ENCODE data around the gene SMTN. TPM values are rescaled to one million over a fixed set of nuclear protein-coding genes. Genes with fewer than 3 reads are reported as not detected.

Gene SMTN
- total RNA-seq, 4 donors from 2014 or later = 173 to 294 (median 253) TPM

DNA sequence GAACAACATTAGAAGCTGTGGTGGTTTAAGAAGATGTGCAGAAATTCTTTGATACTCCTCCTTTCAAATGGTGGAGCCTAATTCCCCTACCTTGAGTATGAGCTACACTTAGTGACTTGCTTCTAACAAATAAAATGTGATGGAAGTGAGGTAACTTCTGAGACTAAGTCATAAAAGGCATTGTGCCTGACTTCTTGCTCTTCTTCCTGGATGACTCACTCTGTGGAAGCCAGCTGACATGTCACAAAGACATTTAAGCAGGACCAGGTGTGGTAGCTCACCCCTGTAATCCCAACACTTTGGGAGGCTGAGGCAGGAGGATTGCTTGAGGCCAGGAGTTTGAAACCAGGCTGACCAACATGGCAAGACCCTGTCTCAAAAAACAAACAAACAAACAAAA is 63.1 kb downstream of the SMTN start:
- no peak overlapping the region for H3K27ac ChIP-seq
- no peak for DNase-seq (ENCODE audit: low spot score in 2 of 2)
- peaks cover 0 to 12% of the 10 kb centered on the region in 2 donors for H3K27me3 ChIP-seq
- no peaks in the 10 kb centered on the region for H3K9me3 ChIP-seq
- peaks cover 0 to 11% (median 0%) of the 10 kb centered on the region in 4 donors for H3K4me1 ChIP-seq
- TF ChIP-seq, protein P1, sequence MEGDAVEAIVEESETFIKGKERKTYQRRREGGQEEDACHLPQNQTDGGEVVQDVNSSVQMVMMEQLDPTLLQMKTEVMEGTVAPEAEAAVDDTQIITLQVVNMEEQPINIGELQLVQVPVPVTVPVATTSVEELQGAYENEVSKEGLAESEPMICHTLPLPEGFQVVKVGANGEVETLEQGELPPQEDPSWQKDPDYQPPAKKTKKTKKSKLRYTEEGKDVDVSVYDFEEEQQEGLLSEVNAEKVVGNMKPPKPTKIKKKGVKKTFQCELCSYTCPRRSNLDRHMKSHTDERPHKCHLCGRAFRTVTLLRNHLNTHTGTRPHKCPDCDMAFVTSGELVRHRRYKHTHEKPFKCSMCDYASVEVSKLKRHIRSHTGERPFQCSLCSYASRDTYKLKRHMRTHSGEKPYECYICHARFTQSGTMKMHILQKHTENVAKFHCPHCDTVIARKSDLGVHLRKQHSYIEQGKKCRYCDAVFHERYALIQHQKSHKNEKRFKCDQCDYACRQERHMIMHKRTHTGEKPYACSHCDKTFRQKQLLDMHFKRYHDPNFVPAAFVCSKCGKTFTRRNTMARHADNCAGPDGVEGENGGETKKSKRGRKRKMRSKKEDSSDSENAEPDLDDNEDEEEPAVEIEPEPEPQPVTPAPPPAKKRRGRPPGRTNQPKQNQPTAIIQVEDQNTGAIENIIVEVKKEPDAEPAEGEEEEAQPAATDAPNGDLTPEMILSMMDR (IDR thresholded peaks at IDR 0.05) = no peak
- no peak for TF ChIP-seq EP300 (IDR thresholded peaks at IDR 0.05)
- no peak for TF ChIP-seq POLR2A (IDR thresholded peaks at IDR 0.05)
- H3K36me3 ChIP-seq = no peaks in the 10 kb centered on the region
- no peak overlapping the region for H3K4me3 ChIP-seq

GRCh38 chr22:31148488-31148887 is 67.4 kb downstream of the SMTN start:
- no peak for TF ChIP-seq POLR2A (IDR thresholded peaks at IDR 0.05)
- H3K4me1 ChIP-seq = peaks cover 0 to 13% (median 0%) of the 10 kb centered on the region in 4 donors
- peak overlapping the region in 3 of 4 donors; percentile 33 to 80 (median 57) for H3K27ac ChIP-seq
- H3K4me3 ChIP-seq = no peak overlapping the region
- DNase-seq (ENCODE audit: low spot score in 2 of 2) = no peak
- no peaks in the 10 kb centered on the region for H3K27me3 ChIP-seq
- H3K9me3 ChIP-seq = no peaks in the 10 kb centered on the region
- no peaks in the 10 kb centered on the region for H3K36me3 ChIP-seq
- WGBS, 2 donors = 79% methylated on average over 1 of the region's 1 CpG

GRCh38 chr22:31148953-31149627 is 68.0 kb downstream of the SMTN start:
- peak in 1 of 2 donors; percentile 53 for DNase-seq (ENCODE audit: low spot score in 2 of 2)

GRCh38 chr22:31150615-31151014 is 69.5 kb downstream of the SMTN start:
- Histone ChIP-seq H3K4me3 (no peak overlapping the region), H3K27me3 (no peaks in the 10 kb centered on the region), H3K36me3 (no peaks in the 10 kb centered on the region), H3K27ac (no peak overlapping the region), H3K9me3 (no peaks in the 10 kb centered on the region), H3K4me1 (peaks cover 0 to 25% (median 8%) of the 10 kb centered on the region in 4 donors)
- DNase-seq (ENCODE audit: low spot score in 2 of 2) = no peak
- no peak for TF ChIP-seq POLR2A (IDR thresholded peaks at IDR 0.05)
- TF ChIP-seq, protein P1 (IDR thresholded peaks at IDR 0.05) = no peak
- no peak for TF ChIP-seq EP300 (IDR thresholded peaks at IDR 0.05)
- 78 to 83% methylated on average over 3 of the region's 3 CpGs for WGBS, 2 donors

More at GRCh38 chr22:31148953-31149627, 68.0 kb downstream of the SMTN start:
- TF ChIP-seq EP300 (IDR thresholded peaks at IDR 0.05) (peak in 1 of 2 donors; percentile 14), POLR2A (IDR thresholded peaks at IDR 0.05) (no peak)
- TF ChIP-seq, protein P1 (IDR thresholded peaks at IDR 0.05) = peak; percentile 75 to 91 (median 90)
- H3K27me3 ChIP-seq = no peaks in the 10 kb centered on the region
- WGBS, 2 donors = 14 to 24% methylated on average over 5 of the region's 5 CpGs
- no peaks in the 10 kb centered on the region for H3K9me3 ChIP-seq
- H3K4me1 ChIP-seq = peaks cover 0 to 13% (median 0%) of the 10 kb centered on the region in 4 donors
- no peak overlapping the region for H3K4me3 ChIP-seq
- H3K36me3 ChIP-seq = no peaks in the 10 kb centered on the region
- peak overlapping the region in 3 of 4 donors; percentile 33 to 80 (median 57) for H3K27ac ChIP-seq

DNA sequence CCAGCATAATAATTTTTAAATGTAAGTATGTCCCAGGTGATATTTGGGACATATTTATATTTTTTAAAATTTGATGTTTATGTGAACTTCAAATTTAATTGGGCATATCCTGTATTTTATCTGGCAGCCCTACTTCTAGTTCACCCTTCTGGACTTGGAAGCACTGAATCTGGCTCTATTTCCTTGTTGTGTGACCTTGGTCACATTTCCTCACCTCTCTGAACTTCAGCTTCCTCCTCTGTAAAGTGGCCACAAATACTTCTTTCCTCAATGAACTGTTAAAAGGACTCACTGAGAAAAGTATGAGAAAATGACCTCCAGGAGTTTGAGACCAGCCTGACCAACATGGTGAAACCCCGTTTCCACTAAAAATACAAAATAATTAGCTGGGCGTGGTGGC is 70.8 kb downstream of the SMTN start:
- Histone ChIP-seq H3K36me3 (no peaks in the 10 kb centered on the region), H3K4me1 (peaks cover 0 to 31% (median 10%) of the 10 kb centered on the region in 4 donors), H3K4me3 (no peak overlapping the region), H3K9me3 (no peaks in the 10 kb centered on the region), H3K27ac (no peak overlapping the region), H3K27me3 (no peaks in the 10 kb centered on the region)
- TF ChIP-seq EP300 (IDR thresholded peaks at IDR 0.05) (no peak), POLR2A (IDR thresholded peaks at IDR 0.05) (no peak)
- TF ChIP-seq, protein P1 (IDR thresholded peaks at IDR 0.05) = no peak
- no peak for DNase-seq (ENCODE audit: low spot score in 2 of 2)
- 85 to 93% methylated on average over 2 of the region's 2 CpGs for WGBS, 2 donors

All from tibial nerve (tissue), 4 donors.